H9 (cell line): ENCODE measurements around the gene P2RY14. TPM values are rescaled to one million over a fixed set of nuclear protein-coding genes. Genes with fewer than 3 reads are reported as not detected.

Experiments
- DNase-seq: peaks from one replicate; pipeline ENCODE4 v3.0.0-alpha.2; 2017
- H2AFZ ChIP-seq: one replicate; pipeline ENCODE4 v1.6.1; 2013; ENCODE audit warnings: mild to moderate bottlenecking, low read length, control low read depth, moderate library complexity
- H2AK5ac ChIP-seq: 2 replicates; pipeline ENCODE4 v1.6.1; 2013; ENCODE audit warnings: low read length, control low read depth, mixed read lengths; ENCODE audit not compliant: insufficient read length
- H2BK120ac ChIP-seq: one replicate; pipeline ENCODE4 v1.6.1; 2013; ENCODE audit warnings: low read depth, mild to moderate bottlenecking, low read length, control low read depth, inconsistent platforms; ENCODE audit not compliant: poor library complexity, severe bottlenecking
- H2BK12ac ChIP-seq: 2 replicates; pipeline ENCODE4 v1.6.1; 2013; ENCODE audit warnings: low read length, control low read depth, mixed read lengths, low read depth; ENCODE audit not compliant: insufficient read length
- H2BK15ac ChIP-seq: 2 replicates; pipeline ENCODE4 v1.6.1; 2013; ENCODE audit warnings: low read depth, low read length, control low read depth
- H2BK20ac ChIP-seq: one replicate; pipeline ENCODE4 v1.6.1; 2013; ENCODE audit warnings: low read depth, mild to moderate bottlenecking, low read length, control low read depth, inconsistent platforms; ENCODE audit not compliant: poor library complexity, severe bottlenecking
- H2BK5ac ChIP-seq: 2 replicates; pipeline ENCODE4 v1.6.1; 2013; ENCODE audit warnings: low read length, control low read depth, mixed read lengths; ENCODE audit not compliant: insufficient read length
- H3K14ac ChIP-seq: 2 replicates; pipeline ENCODE4 v1.6.1; 2013; ENCODE audit warnings: low read length, control low read depth; ENCODE audit not compliant: insufficient read depth
- H3K18ac ChIP-seq: 2 replicates; pipeline ENCODE4 v1.6.1; 2013; ENCODE audit warnings: low read depth, mild to moderate bottlenecking, mixed read lengths, low read length, control low read depth; ENCODE audit not compliant: insufficient read length
- H3K23ac ChIP-seq: 2 replicates; pipeline ENCODE4 v1.6.1; 2013; ENCODE audit warnings: low read length, control low read depth, mixed read lengths, low read depth; ENCODE audit not compliant: insufficient read length
- H3K23me2 ChIP-seq: 2 replicates; pipeline ENCODE4 v1.6.1; 2013; ENCODE audit warnings: low read depth, mild to moderate bottlenecking, mixed read lengths, low read length, control low read depth; ENCODE audit not compliant: insufficient read length, poor library complexity, severe bottlenecking
- H3K27ac ChIP-seq: 2 replicates; pipeline ENCODE4 v1.5.1; 2013; ENCODE audit warnings: low read length, control low read depth, mixed read lengths, low read depth; ENCODE audit not compliant: insufficient read length
- H3K27me3 ChIP-seq: 2 replicates; pipeline ENCODE4 v1.6.1; 2013; ENCODE audit warnings: low read length, control low read depth, inconsistent platforms; ENCODE audit not compliant: insufficient read depth
- H3K4ac ChIP-seq: 2 replicates; pipeline ENCODE4 v1.6.1; 2013; ENCODE audit warnings: low read depth, mild to moderate bottlenecking, control low read depth, inconsistent platforms, low read length, moderate library complexity
- H3K4me1 ChIP-seq: 2 replicates; pipeline ENCODE4 v1.6.1; 2013; ENCODE audit warnings: low read length, control low read depth, inconsistent platforms; ENCODE audit not compliant: insufficient read depth
- H3K4me2 ChIP-seq: 2 replicates; pipeline ENCODE4 v1.6.1; 2013; ENCODE audit warnings: low read length, control low read depth, mixed read lengths; ENCODE audit not compliant: insufficient read length, insufficient read depth
- H3K56ac ChIP-seq: 2 replicates; pipeline ENCODE4 v1.6.1; 2013; ENCODE audit warnings: low read depth, mild to moderate bottlenecking, mixed read lengths, low read length, control low read depth; ENCODE audit not compliant: insufficient read length
- H3K79me1 ChIP-seq: 2 replicates; pipeline ENCODE4 v1.6.1; 2013; ENCODE audit warnings: low read depth, mild to moderate bottlenecking, moderate library complexity, low read length, control low read depth, inconsistent platforms; ENCODE audit not compliant: insufficient read depth, poor library complexity, severe bottlenecking
- H3K79me2 ChIP-seq: 2 replicates; pipeline ENCODE4 v1.6.1; 2013; ENCODE audit warnings: low read length, control low read depth, inconsistent platforms; ENCODE audit not compliant: insufficient read depth
- H3K9ac ChIP-seq: 2 replicates; pipeline ENCODE4 v1.6.1; 2013; ENCODE audit warnings: low read length, control low read depth, mixed read lengths; ENCODE audit not compliant: insufficient read length; ENCODE audit errors: extremely low read depth
- H3K9me3 ChIP-seq: one replicate; pipeline ENCODE4 v1.6.1; 2013; ENCODE audit warnings: low read depth, low read length, inconsistent platforms; ENCODE audit not compliant: control insufficient read depth
- H3T11ph ChIP-seq: one replicate; pipeline ENCODE4 v1.6.1; 2013; ENCODE audit warnings: mild to moderate bottlenecking, low read length, control low read depth, inconsistent platforms
- H4K20me1 ChIP-seq: one replicate; pipeline ENCODE4 v1.6.1; 2013; ENCODE audit not compliant: control insufficient read depth, insufficient read length, insufficient read depth
- H4K5ac ChIP-seq: 2 replicates; pipeline ENCODE4 v1.6.1; 2013; ENCODE audit warnings: low read depth, mild to moderate bottlenecking, mixed read lengths, low read length, control low read depth; ENCODE audit not compliant: insufficient read length
- H4K8ac ChIP-seq: replicated peaks from 2 replicates; pipeline ENCODE4 v1.6.1; 2013; ENCODE audit warnings: low read length, control low read depth, mixed read lengths, low read depth; ENCODE audit not compliant: insufficient read length
- H4K91ac ChIP-seq: 2 replicates; pipeline ENCODE4 v1.6.1; 2013; ENCODE audit warnings: low read depth, mild to moderate bottlenecking, moderate library complexity, mixed read lengths, low read length, control low read depth; ENCODE audit not compliant: insufficient read length
- H3K27ac Mint-ChIP-seq, 3 experiments: 2 replicates in 2 of 3; 3 replicates in 1 of 3; pipeline ENCODE4 v1.8.0; 2020 to 2021; ENCODE audit warnings: mixed read lengths in 3 of 3, mild to moderate bottlenecking in 1 of 3, moderate library complexity in 1 of 3
- H3K27me3 Mint-ChIP-seq: 2 replicates; pipeline ENCODE4 v1.8.0; 2021; ENCODE audit warnings: low read depth, mild to moderate bottlenecking, moderate library complexity, mixed read lengths
- H3K36me3 Mint-ChIP-seq, 3 experiments: 2 replicates in 2 of 3; 3 replicates in 1 of 3; pipeline ENCODE4 v1.8.0; 2020 to 2021; ENCODE audit warnings: low read depth in 3 of 3, mixed read lengths in 3 of 3; ENCODE audit not compliant: insufficient read depth in 1 of 3
- H3K4me1 Mint-ChIP-seq, 2 experiments: 2 replicates each; pipeline ENCODE4 v1.8.0; 2020; ENCODE audit warnings: mixed read lengths in 2 of 2
- H3K4me3 Mint-ChIP-seq, 2 experiments: 2 replicates in 1 of 2; 3 replicates in 1 of 2; pipeline ENCODE4 v1.8.0; 2020 to 2021; ENCODE audit warnings: mild to moderate bottlenecking in 2 of 2, mixed read lengths in 2 of 2, moderate library complexity in 1 of 2
- H3K9me3 Mint-ChIP-seq, 2 experiments: 2 replicates in 1 of 2; 3 replicates in 1 of 2; pipeline ENCODE4 v1.8.0; 2020; ENCODE audit warnings: mild to moderate bottlenecking in 2 of 2, mixed read lengths in 2 of 2, moderate library complexity in 1 of 2
- CTCF ChIP-seq: fragments of 200-600 bp; sonication (generic); conservative IDR thresholded peaks from 3 replicates; pipeline ENCODE4 v1.8.0; 2021; ENCODE audit warnings: antibody characterized with exemption, mild to moderate bottlenecking
- WGBS: extraction: QIAGEN DNeasy Blood & Tissue Kit; methylation state at CpG from one replicate; pipeline ENCODE4 v1.1.7; 2013; ENCODE audit warnings: missing lambda C conversion rate, low lambda C conversion rate, mixed read lengths; ENCODE audit not compliant: insufficient read length; ENCODE audit errors: extremely low coverage; 5-methylcytosine and 5-hydroxymethylcytosine counted together
- total RNA-seq: library from RNA; stranded (reverse); gene quantifications from 2 replicates; pipeline ENCODE4 v1.2.1, GENCODE V29; 2021

The P2RY14 gene
- total RNA-seq, 1 experiment from 2014 or later: not detected

DNA sequence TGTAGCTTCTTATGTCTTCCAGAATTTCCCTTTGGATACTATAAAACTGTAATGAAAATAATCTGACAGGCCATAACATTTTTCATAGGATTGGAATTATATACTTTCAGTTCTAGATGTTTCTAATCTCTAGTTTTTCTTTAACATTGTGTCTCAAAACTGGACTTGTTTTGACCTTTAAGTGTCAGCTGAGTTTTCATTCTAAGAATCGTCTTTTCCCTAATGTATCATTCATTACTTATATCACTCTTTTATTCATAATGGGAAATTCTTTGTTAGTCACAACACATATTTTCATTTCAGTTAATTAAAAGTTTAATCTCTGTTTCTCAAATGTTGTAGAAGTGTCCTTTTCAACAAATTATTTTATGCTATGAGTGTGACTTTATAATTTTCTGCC is 87.2 kb downstream of the P2RY14 start:
- peaks cover 3% of the 10 kb centered on the region; the same call in 1 of the 2 replicates for H3K4me1 ChIP-seq
- Mint-ChIP-seq H3K4me1 (peaks cover 4 to 6% of the 10 kb centered on the region in 2 experiments; a peak in 3 of 4 replicates), H3K9me3 (no peaks in the 10 kb centered on the region), H3K36me3 (peaks cover 7 to 26% (median 18%) of the 10 kb centered on the region in 3 experiments; a peak in 6 of 7 replicates), H3K27me3 (no peaks in the 10 kb centered on the region), H3K27ac (no peak overlapping the region), H3K4me3 (no peak overlapping the region)
- no peak overlapping the region for H3T11ph ChIP-seq
- TF ChIP-seq CTCF: no peak
- H3K4me2 ChIP-seq: no peak overlapping the region
- H4K5ac ChIP-seq: no peak overlapping the region
- no peak overlapping the region for H3K9ac ChIP-seq
- H3K79me2 ChIP-seq: no peaks in the 10 kb centered on the region
- WGBS: no CpG with 5 or more reads among the region's 1 CpG
- H4K8ac ChIP-seq: no peak overlapping the region
- H2BK5ac ChIP-seq: no peak overlapping the region
- H2AK5ac ChIP-seq: no peak overlapping the region
- no peak overlapping the region for H3K27ac ChIP-seq
- H3K14ac ChIP-seq: no peak overlapping the region
- no peaks in the 10 kb centered on the region for H3K27me3 ChIP-seq
- no peak overlapping the region for H2BK20ac ChIP-seq
- H4K20me1 ChIP-seq: no peaks in the 10 kb centered on the region
- no peak overlapping the region for H3K56ac ChIP-seq
- no peaks in the 10 kb centered on the region for H3K9me3 ChIP-seq
- H3K23ac ChIP-seq: no peak overlapping the region
- H3K18ac ChIP-seq: no peak overlapping the region
- no peaks in the 10 kb centered on the region for H3K79me1 ChIP-seq
- no peak overlapping the region for H2BK15ac ChIP-seq
- no peak overlapping the region for H2BK120ac ChIP-seq
- DNase-seq: no peak
- no peak overlapping the region for H2AFZ ChIP-seq
- H4K91ac ChIP-seq: no peak overlapping the region
- no peak overlapping the region for H3K4ac ChIP-seq
- H2BK12ac ChIP-seq: no peak overlapping the region
- no peaks in the 10 kb centered on the region for H3K23me2 ChIP-seq
